ENCODE measurements around the gene NADK. TPM values are rescaled to one million over a fixed set of nuclear protein-coding genes. Genes with fewer than 3 reads are reported as not detected.
A peak's percentile ranks its signal among the peaks of the same experiment; 100 is the strongest.

NADK gene
- total and polyA plus RNA-seq, 2 of the 13 experiments (the other 11 are each of a cell fraction or from before 2014, with no cell fraction given) = 56.6 to 60.1 TPM

GRCh38 chr1:1782399-1783221, 4.3 kb upstream of the NADK start (continued):
- no peak for TF ChIP-seq ZBTB7A (CRISPR knock-in tag; IDR thresholded peaks at IDR 0.05)
- TF ChIP-seq SMAD1 (CRISPR knock-in tag; IDR thresholded peaks at IDR 0.05; ENCODE audit: borderline replicate concordance, low read depth) = no peak
- TF ChIP-seq FOSL2 (CRISPR knock-in tag; IDR thresholded peaks at IDR 0.05) = peak; percentile 5; the same call in 1 of the 2 replicates
- no peak for TF ChIP-seq MIXL1 (CRISPR knock-in tag; IDR thresholded peaks at IDR 0.05)
- TF ChIP-seq ZNF782 (CRISPR knock-in tag; IDR thresholded peaks at IDR 0.05; ENCODE audit: borderline replicate concordance) = no peak; the same call in 1 of the 2 replicates
- TF ChIP-seq RBM39 (IDR thresholded peaks at IDR 0.05; ENCODE audit: low read depth, low read length, poor library complexity, severe bottlenecking) = no peak
- TF ChIP-seq ZFP36 (IDR thresholded peaks at IDR 0.05; ENCODE audit: borderline replicate concordance, low read depth, low read length, partially characterized antibody) = no peak
- TF ChIP-seq DNMT1 (CRISPR knock-in tag; IDR thresholded peaks at IDR 0.05) = no peak
- TF ChIP-seq TAF15 (IDR thresholded peaks at IDR 0.05; ENCODE audit: low read depth, low read length, poor library complexity, severe bottlenecking) = no peak
- no peak for TF ChIP-seq ZNF256 (CRISPR knock-in tag; conservative IDR thresholded peaks at IDR 0.05)
- TF ChIP-seq, protein P1, sequence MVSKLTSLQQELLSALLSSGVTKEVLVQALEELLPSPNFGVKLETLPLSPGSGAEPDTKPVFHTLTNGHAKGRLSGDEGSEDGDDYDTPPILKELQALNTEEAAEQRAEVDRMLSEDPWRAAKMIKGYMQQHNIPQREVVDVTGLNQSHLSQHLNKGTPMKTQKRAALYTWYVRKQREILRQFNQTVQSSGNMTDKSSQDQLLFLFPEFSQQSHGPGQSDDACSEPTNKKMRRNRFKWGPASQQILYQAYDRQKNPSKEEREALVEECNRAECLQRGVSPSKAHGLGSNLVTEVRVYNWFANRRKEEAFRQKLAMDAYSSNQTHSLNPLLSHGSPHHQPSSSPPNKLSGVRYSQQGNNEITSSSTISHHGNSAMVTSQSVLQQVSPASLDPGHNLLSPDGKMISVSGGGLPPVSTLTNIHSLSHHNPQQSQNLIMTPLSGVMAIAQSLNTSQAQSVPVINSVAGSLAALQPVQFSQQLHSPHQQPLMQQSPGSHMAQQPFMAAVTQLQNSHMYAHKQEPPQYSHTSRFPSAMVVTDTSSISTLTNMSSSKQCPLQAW (CRISPR knock-in tag; IDR thresholded peaks at IDR 0.05) = peak; percentile 27
- TF ChIP-seq SSRP1 (CRISPR knock-in tag; IDR thresholded peaks at IDR 0.05) = no peak
- TF ChIP-seq ZNF101 (CRISPR knock-in tag; IDR thresholded peaks at IDR 0.05; ENCODE audit: borderline replicate concordance, low read depth) = no peak
- TF ChIP-seq NCOA2 (CRISPR knock-in tag; IDR thresholded peaks at IDR 0.05) = no peak
- TF ChIP-seq SRF (IDR thresholded peaks at IDR 0.05; ENCODE audit: low read depth, low read length) = no peak
- TF ChIP-seq RELA (CRISPR knock-in tag; IDR thresholded peaks at IDR 0.05) = no peak
- no peak for TF ChIP-seq ZNF33A (CRISPR knock-in tag; IDR thresholded peaks at IDR 0.05; ENCODE audit: borderline replicate concordance)
- peak; percentile 49; the same call in 1 of the 2 replicates for TF ChIP-seq ETV6 (CRISPR knock-in tag; conservative IDR thresholded peaks at IDR 0.05)
- no peak for TF ChIP-seq SP4 (CRISPR knock-in tag; IDR thresholded peaks at IDR 0.05)
- peak; percentile 69; the same call in 1 of the 2 replicates for TF ChIP-seq PRDM10 (CRISPR knock-in tag; IDR thresholded peaks at IDR 0.05; ENCODE audit: low read depth)
- TF ChIP-seq CSRNP2 (CRISPR knock-in tag; conservative IDR thresholded peaks at IDR 0.05; ENCODE audit: low read depth) = no peak
- TF ChIP-seq EZH2 (conservative IDR thresholded peaks at IDR 0.05; ENCODE audit: low read depth, low read length) = no peak
- TF ChIP-seq CREB1 (IDR thresholded peaks at IDR 0.05) = no peak
- no peak for TF ChIP-seq CREB1 (CRISPR knock-in tag; IDR thresholded peaks at IDR 0.05)

All from HepG2 (cell line).